ENCODE data around the gene POLR3B. TPM values are rescaled to one million over a fixed set of nuclear protein-coding genes. Genes with fewer than 3 reads are reported as not detected.
"Not testable (repeated sequence)": the region's sequence is repeated elsewhere in the genome, so short reads cannot be mapped to it uniquely, and the experiment has no call there.

The POLR3B gene
- total RNA-seq, 1 experiment from 2014 or later: 10.7 TPM

GRCh38 chr12:106310687-106311086 is 46.9 kb upstream of the POLR3B start:
- BruUV-seq (replicated peaks): no TSS peak
- Histone ChIP-seq H3K9me3 (ENCODE audit: control insufficient read depth in 1 of 2, insufficient read depth in 1 of 2, low read depth in 1 of 2, low read length in 2 of 2) (no peaks in the 10 kb centered on the region), H3K4me2 (ENCODE audit: low read length) (no peak overlapping the region), H3K36me3 (ENCODE audit: control insufficient read depth in 1 of 2, insufficient read depth in 2 of 2, low read length in 2 of 2) (no peaks in the 10 kb centered on the region), H3K27me3 (ENCODE audit: insufficient read depth, low read length) (no peaks in the 10 kb centered on the region), H2AFZ (ENCODE audit: low read depth, low read length, poor library complexity, severe bottlenecking) (no peak overlapping the region), H3K4me3 (replicated peaks in 1 of 2; ENCODE audit: low read depth in 1 of 2, low read length in 2 of 2) (no peak overlapping the region), H3K9ac (ENCODE audit: low read length) (no peak overlapping the region), H3K9me2 (ENCODE audit: insufficient read depth) (no peaks in the 10 kb centered on the region), H3K79me2 (ENCODE audit: insufficient read depth, low read length) (no peaks in the 10 kb centered on the region), H4K20me1 (ENCODE audit: insufficient read depth) (no peaks in the 10 kb centered on the region), H3K27ac (ENCODE audit: low read depth, low read length) (no peak overlapping the region), H3K4me1 (ENCODE audit: control insufficient read depth in 1 of 2, insufficient read depth in 2 of 2, low read length in 2 of 2) (0 out of 4 replicates have a peak, but pooled peaks cover 0 to 3% of the 10 kb centered on the region in 2 experiments)
- ChIA-PET RAD21 (ENCODE audit: low non-redundant PET in 1 of 2, low total read pairs in 2 of 2, uncharacterized antibody in 2 of 2, unreplicated experiment in 2 of 2) (no interaction called here), CTCF (no interaction called here), POLR2A (no interaction called here)
- TF ChIP-seq EZH2 (IDR thresholded peaks at IDR 0.05) (no peak), JUND (IDR thresholded peaks at IDR 0.05) (no peak), RAD21 (IDR thresholded peaks at IDR 0.05; ENCODE audit: low read depth) (no peak)
- intact Hi-C loops (cut with micrococcal nuclease): no loop called here
- ATAC-seq (no peak), DNase-seq (ENCODE audit: low read depth, low spot score) (no peak)

GRCh38 chr12:106311139-106311538 is 46.4 kb upstream of the POLR3B start:
- Histone ChIP-seq H2AFZ (ENCODE audit: low read depth, low read length, poor library complexity, severe bottlenecking) (no peak overlapping the region), H4K20me1 (ENCODE audit: insufficient read depth) (no peaks in the 10 kb centered on the region), H3K79me2 (ENCODE audit: insufficient read depth, low read length) (no peaks in the 10 kb centered on the region), H3K27me3 (ENCODE audit: insufficient read depth, low read length) (no peaks in the 10 kb centered on the region), H3K4me3 (replicated peaks in 1 of 2; ENCODE audit: low read depth in 1 of 2, low read length in 2 of 2) (no peak overlapping the region), H3K9me2 (ENCODE audit: insufficient read depth) (no peaks in the 10 kb centered on the region), H3K9ac (ENCODE audit: low read length) (no peak overlapping the region), H3K27ac (ENCODE audit: low read depth, low read length) (no peak overlapping the region), H3K4me1 (ENCODE audit: control insufficient read depth in 1 of 2, insufficient read depth in 2 of 2, low read length in 2 of 2) (0 out of 4 replicates have a peak, but pooled peaks cover 0 to 3% of the 10 kb centered on the region in 2 experiments), H3K36me3 (ENCODE audit: control insufficient read depth in 1 of 2, insufficient read depth in 2 of 2, low read length in 2 of 2) (no peaks in the 10 kb centered on the region), H3K9me3 (ENCODE audit: control insufficient read depth in 1 of 2, insufficient read depth in 1 of 2, low read depth in 1 of 2, low read length in 2 of 2) (no peaks in the 10 kb centered on the region), H3K4me2 (ENCODE audit: low read length) (no peak overlapping the region)
- RAD21 ChIA-PET (ENCODE audit: low non-redundant PET in 1 of 2, low total read pairs in 2 of 2, uncharacterized antibody in 2 of 2, unreplicated experiment in 2 of 2): no interaction called here
- CTCF ChIA-PET: no interaction called here
- DNase-seq (ENCODE audit: low read depth, low spot score): no peak
- no TSS peak for BruUV-seq (replicated peaks)
- ATAC-seq: no peak
- intact Hi-C loops (cut with micrococcal nuclease): no loop called here
- POLR2A ChIA-PET: no interaction called here
- TF ChIP-seq EZH2 (IDR thresholded peaks at IDR 0.05): no peak

- CTCF ChIA-PET; H3K4me2 ChIP-seq (ENCODE audit: low read length); H4K20me1 ChIP-seq (ENCODE audit: insufficient read depth); H3K9me2 ChIP-seq (ENCODE audit: insufficient read depth); H3K79me2 ChIP-seq (ENCODE audit: insufficient read depth, low read length); DNase-seq (ENCODE audit: low read depth, low spot score); intact Hi-C loops (cut with micrococcal nuclease); ATAC-seq; H3K27ac ChIP-seq (ENCODE audit: low read depth, low read length); RAD21 ChIA-PET (ENCODE audit: low non-redundant PET in 1 of 2, low total read pairs in 2 of 2, uncharacterized antibody in 2 of 2, unreplicated experiment in 2 of 2); H3K27me3 ChIP-seq (ENCODE audit: insufficient read depth, low read length); H3K36me3 ChIP-seq (ENCODE audit: control insufficient read depth in 1 of 2, insufficient read depth in 2 of 2, low read length in 2 of 2); H3K9me3 ChIP-seq (ENCODE audit: control insufficient read depth in 1 of 2, insufficient read depth in 1 of 2, low read depth in 1 of 2, low read length in 2 of 2); BruUV-seq (replicated peaks); POLR2A ChIA-PET; H3K4me3 ChIP-seq (replicated peaks in 1 of 2; ENCODE audit: low read depth in 1 of 2, low read length in 2 of 2); H2AFZ ChIP-seq (ENCODE audit: low read depth, low read length, poor library complexity, severe bottlenecking); H3K4me1 ChIP-seq (ENCODE audit: control insufficient read depth in 1 of 2, insufficient read depth in 2 of 2, low read length in 2 of 2); H3K9ac ChIP-seq (ENCODE audit: low read length): not testable (repeated sequence)
These were observed 44.1 kb upstream of the POLR3B start for GRCh38 chr12:106313413-106313812.

Measured in HCT116 (cell line).